Liver (tissue), 9 donors: ENCODE results near the gene VPS72. TPM values are rescaled to one million over a fixed set of nuclear protein-coding genes. Genes with fewer than 3 reads are reported as not detected.
"Not testable (repeated sequence)": the region's sequence is repeated elsewhere in the genome, so short reads cannot be mapped to it uniquely, and the experiment has no call there.

Experiments
- DNase-seq: peaks from one replicate; pipeline ENCODE4 v3.0.0-alpha.2; 2017; ENCODE audit warnings: low spot score
- H3K27ac ChIP-seq, 2 donors: one replicate each; pipeline ENCODE4 v1.7.0; 2013; ENCODE audit warnings: inconsistent platforms in 2 of 2, low read length in 2 of 2, control low read depth in 1 of 2, low read depth in 1 of 2, mild to moderate bottlenecking in 1 of 2
- H3K27me3 ChIP-seq, 4 donors: one replicate each; pipeline versions ENCODE4 v1.6.1 to v1.7.0; 2013; ENCODE audit warnings: low read length in 3 of 4, inconsistent platforms in 1 of 4, mild to moderate bottlenecking in 1 of 4, moderate library complexity in 1 of 4; ENCODE audit not compliant: control insufficient read depth in 4 of 4, insufficient read depth in 4 of 4
- H3K36me3 ChIP-seq, 4 donors: one replicate each; pipeline versions ENCODE4 v1.6.1 to v1.7.0; 2013; ENCODE audit warnings: low read length in 3 of 4, mild to moderate bottlenecking in 3 of 4, low read depth in 1 of 4, moderate library complexity in 1 of 4; ENCODE audit not compliant: control insufficient read depth in 4 of 4, insufficient read depth in 3 of 4
- H3K4me1 ChIP-seq, 4 donors: one replicate each; pipeline versions ENCODE4 v1.6.1 to v1.7.0; 2013; ENCODE audit warnings: low read length in 3 of 4, mild to moderate bottlenecking in 3 of 4, moderate library complexity in 1 of 4; ENCODE audit not compliant: control insufficient read depth in 4 of 4, insufficient read depth in 4 of 4
- H3K4me3 ChIP-seq, 3 donors: one replicate each; pipeline versions ENCODE4 v1.6.1 to v1.7.0; 2013; ENCODE audit warnings: low read length in 3 of 3, control low read depth in 1 of 3, low read depth in 1 of 3, mild to moderate bottlenecking in 1 of 3
- H3K9ac ChIP-seq, 2 donors: one replicate each; pipeline ENCODE4 v1.7.0; 2013; ENCODE audit warnings: low read length in 2 of 2, mild to moderate bottlenecking in 2 of 2, moderate library complexity in 2 of 2, control low read depth in 1 of 2, low read depth in 1 of 2
- H3K9me3 ChIP-seq, 4 donors: one replicate each; pipeline versions ENCODE4 v1.6.1 to v1.7.0; 2013; ENCODE audit warnings: low read length in 3 of 4; ENCODE audit not compliant: control insufficient read depth in 4 of 4
- ATF3 ChIP-seq: IDR thresholded peaks from 2 replicates; pipeline ENCODE4 v1.6.1; 2016; ENCODE audit warnings: antibody characterized with exemption
- CTCF ChIP-seq: fragments of 150-350 bp; IDR thresholded peaks from 2 replicates; pipeline ENCODE4 v1.5.1; 2017; ENCODE audit warnings: improper control_type of control experiment, low read depth, low read length; ENCODE audit not compliant: missing input control
- EGR1 ChIP-seq, 2 donors: IDR thresholded peaks; 2 replicates each; pipeline ENCODE4 v1.6.1; 2016 to 2018; ENCODE audit warnings: antibody characterized with exemption in 2 of 2, low read depth in 2 of 2
- GABPA ChIP-seq, 2 donors: IDR thresholded peaks in 1 of 2; conservative IDR thresholded peaks in 1 of 2; 2 replicates each; pipeline ENCODE4 v1.6.1; 2016; ENCODE audit warnings: antibody characterized with exemption in 2 of 2, mild to moderate bottlenecking in 1 of 2, moderate library complexity in 1 of 2
- HNF4A ChIP-seq, 2 donors: conservative IDR thresholded peaks; 2 replicates each; pipeline ENCODE4 v1.6.1; 2016; ENCODE audit warnings: antibody characterized with exemption in 2 of 2, mild to moderate bottlenecking in 2 of 2
- JUND ChIP-seq, 2 donors: IDR thresholded peaks; 2 replicates each; pipeline ENCODE4 v1.6.1; 2016; ENCODE audit warnings: antibody characterized with exemption in 2 of 2
- MAX ChIP-seq: IDR thresholded peaks from 2 replicates; pipeline ENCODE4 v1.6.1; 2016; ENCODE audit warnings: antibody characterized with exemption
- REST ChIP-seq: IDR thresholded peaks from 2 replicates; pipeline ENCODE4 v1.6.1; 2016; ENCODE audit warnings: antibody characterized with exemption, mild to moderate bottlenecking
- RXRA ChIP-seq, 2 donors: IDR thresholded peaks; 2 replicates each; pipeline ENCODE4 v1.6.1; 2017 to 2018; ENCODE audit warnings: antibody characterized with exemption in 2 of 2, mild to moderate bottlenecking in 1 of 2
- SP1 ChIP-seq: IDR thresholded peaks from 2 replicates; pipeline ENCODE4 v1.6.1; 2018; ENCODE audit warnings: antibody characterized with exemption, mild to moderate bottlenecking
- ZBTB33 ChIP-seq: IDR thresholded peaks from 2 replicates; pipeline ENCODE4 v1.6.1; 2016; ENCODE audit warnings: antibody characterized with exemption
- WGBS: extraction: QIAGEN DNeasy Blood & Tissue Kit; methylation state at CpG from one replicate; pipeline ENCODE4 v1.1.7; 2013; 5-methylcytosine and 5-hydroxymethylcytosine counted together
- polyA plus RNA-seq, 2 donors: library from polyadenylated mRNA; stranded (reverse) in 1 of 2; unstranded in 1 of 2; fragments of 200-250 nt in 1 of 2; fragments of >200 nt in 1 of 2; fragmentation: Nextera tagmentation in 1 of 2; extraction: Ambion mirVana in 1 of 2; gene quantifications; one replicate each; pipeline versions ENCODE4 v1.2.1 to v1.2.3, GENCODE V29; 2013 to 2015
- total RNA-seq, 2 donors: library from RNA; depleted of rRNA; stranded (reverse); fragments of >200 nt; gene quantifications; one replicate each; pipeline ENCODE4 v1.2.3, GENCODE V29; 2014
- donor health status: healthy.
- donor health status: healthy.
- donor health status: healthy.
- donor health status: healthy.
- donor health status: healthy.

The VPS72 gene
- total and polyA plus RNA-seq, 4 donors, result 10.7 to 16.0 (median 11.9) TPM

GRCh38 chr1:151194894-151195594, 5.0 kb upstream of the VPS72 start:
- not testable (repeated sequence) for H3K27me3 ChIP-seq, H3K27ac ChIP-seq, H3K36me3 ChIP-seq, H3K9ac ChIP-seq, H3K9me3 ChIP-seq, H3K4me3 ChIP-seq, DNase-seq
- peaks cover 1 to 16% (median 10%) of the 10 kb centered on the region in 4 donors for H3K4me1 ChIP-seq
- 72% methylated on average over 17 of the region's 17 CpGs for WGBS
- peak; percentile 31 for TF ChIP-seq SP1
- peak; percentile 22 for TF ChIP-seq ATF3
- TF ChIP-seq RXRA (IDR thresholded peaks at IDR 0.05), result peak; percentile 44 to 54
- TF ChIP-seq HNF4A (conservative IDR thresholded peaks at IDR 0.05), result peak in 1 of 2 donors; percentile 13

GRCh38 chr1:151193856-151194255, 3.9 kb upstream of the VPS72 start:
- H3K27me3 ChIP-seq, result no peaks in the 10 kb centered on the region
- 73% methylated on average over 1 of the region's 1 CpG for whole genome bisulfite sequencing
- H3K4me1 ChIP-seq, result peaks cover 2 to 16% (median 10%) of the 10 kb centered on the region in 4 donors
- no peak for DNase-seq
- H3K9ac ChIP-seq, result no peak overlapping the region
- no peak for TF ChIP-seq SP1
- no peak for TF ChIP-seq ZBTB33
- TF ChIP-seq CTCF, result no peak
- no peak for TF ChIP-seq REST
- TF ChIP-seq MAX, result no peak
- no peak for TF ChIP-seq JUND (IDR thresholded peaks at IDR 0.05)
- no peak for TF ChIP-seq EGR1 (IDR thresholded peaks at IDR 0.05; ENCODE audit: low read depth in 2 of 2)
- no peak for TF ChIP-seq GABPA (IDR thresholded peaks at IDR 0.05 in 1 of 2, conservative IDR thresholded peaks at IDR 0.05 in 1 of 2)
- no peak for TF ChIP-seq ATF3
- no peaks in the 10 kb centered on the region for H3K36me3 ChIP-seq
- no peaks in the 10 kb centered on the region for H3K9me3 ChIP-seq
- H3K4me3 ChIP-seq, result no peak overlapping the region
- no peak overlapping the region for H3K27ac ChIP-seq
